HG03135 (cell line): Measurements from ENCODE around the gene TMEM181.

Source experiments
- ATAC-seq: cut with Tn5 transposase; IDR thresholded peaks from one replicate; pipeline ENCODE4 v1.9.1; 2021; ENCODE audit warnings: mild to moderate bottlenecking, moderate library complexity; ENCODE audit not compliant: unreplicated experiment

TMEM181 gene

DNA sequence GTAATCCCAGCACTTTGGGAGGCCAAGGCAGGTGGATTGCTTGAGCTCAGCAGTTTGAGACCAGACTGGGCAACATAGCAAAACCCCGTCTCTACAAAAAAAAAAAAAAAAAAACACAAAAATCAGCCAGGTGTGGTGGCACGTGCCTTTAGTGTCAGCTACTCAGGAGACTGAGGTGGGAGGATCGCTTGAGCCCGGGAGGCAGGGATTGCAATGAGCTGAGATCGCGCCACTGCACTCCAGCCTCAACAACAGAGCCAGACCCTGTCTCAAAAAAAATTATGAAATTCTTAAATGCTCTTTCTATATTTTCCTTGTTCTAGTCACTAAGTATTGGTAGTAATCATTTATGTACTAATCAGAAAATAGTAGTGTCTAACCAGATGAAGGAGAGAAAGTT, 120.6 kb downstream of the TMEM181 start:
- ATAC-seq = no peak

- ATAC-seq = no peak
Observed at GRCh38 chr6:158684311-158684710, 124.4 kb downstream of the TMEM181 start.

DNA sequence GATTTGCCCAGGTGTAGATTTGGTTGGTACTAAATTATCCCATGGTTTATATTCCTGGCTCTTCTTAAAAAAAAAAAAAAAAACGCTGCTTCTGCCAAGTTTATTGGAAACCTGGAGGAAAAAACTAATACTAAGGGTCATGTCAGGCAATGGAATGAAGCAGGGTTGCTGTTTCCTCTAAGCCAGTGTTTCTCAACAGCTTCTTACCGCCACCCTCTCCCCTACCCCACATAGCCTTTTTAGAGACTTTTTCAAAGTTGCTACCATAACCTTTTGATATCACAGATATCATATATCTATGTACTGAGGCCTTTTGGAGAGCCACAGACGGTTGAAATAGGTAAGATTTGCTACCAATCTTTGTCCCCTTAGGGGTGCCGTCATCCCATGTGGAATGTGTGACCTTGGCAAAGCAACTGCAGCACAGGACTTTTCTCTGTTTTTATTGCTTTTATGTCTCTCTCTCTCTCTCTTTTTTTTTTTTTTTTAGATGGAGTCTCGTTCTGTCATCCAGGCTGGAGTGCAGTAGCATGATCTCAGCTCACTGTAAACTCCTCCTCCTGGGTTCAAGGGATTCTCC, 124.9 kb downstream of the TMEM181 start:
- ATAC-seq = no peak
